ENCODE measurements around the gene NOL8.

GRCh38 chr9:92270511-92270910 lies 54.6 kb downstream of the NOL8 start:
- no peak for TF ChIP-seq CTCF (IDR thresholded peaks at IDR 0.05)
- no peak for TF ChIP-seq POLR2AphosphoS5 (IDR thresholded peaks at IDR 0.05; ENCODE audit: insufficient read depth in 1 of 2, low read depth in 1 of 2)
- TF ChIP-seq POLR2A (IDR thresholded peaks at IDR 0.05): no peak
